Activated CD8-positive, alpha-beta T cell treated with anti-CD3 and anti-CD28 coated beads for 36 hours (primary cell): ENCODE results near the gene EPHB3. TPM values are rescaled to one million over a fixed set of nuclear protein-coding genes. Genes with fewer than 3 reads are reported as not detected.

Source experiments
- ATAC-seq: fragments of 200-7000 bp; cut with Tn5 transposase; one replicate; pipeline ENCODE4 v1.10.0; 2021; ENCODE audit warnings: mild to moderate bottlenecking, moderate library complexity
- CTCF ChIA-PET: fragments of 350-600 bp; sonication (Branson Sonifier 250); formaldehyde crosslinking; loops from one replicate; lab custom pipeline; 2021; ENCODE audit warnings: antibody characterized with exemption; lab: Charles Lee
- POLR2A ChIA-PET: fragments of 350-600 bp; sonication (Branson Sonifier 250); formaldehyde crosslinking; loops from one replicate; lab custom pipeline; 2021; ENCODE audit warnings: antibody characterized with exemption; lab: Charles Lee
- DNase-seq: peaks from one replicate; pipeline ENCODE4 v3.0.0-alpha.2; 2020
- H3K27ac Mint-ChIP-seq: one replicate; pipeline ENCODE4 v1.8.0; 2021; ENCODE audit warnings: mild to moderate bottlenecking, mixed read lengths
- H3K27me3 Mint-ChIP-seq: one replicate; pipeline ENCODE4 v1.8.0; 2021; ENCODE audit warnings: mixed read lengths
- H3K36me3 Mint-ChIP-seq: one replicate; pipeline ENCODE4 v1.8.0; 2021; ENCODE audit warnings: low read depth, mixed read lengths
- H3K4me1 Mint-ChIP-seq: one replicate; pipeline ENCODE4 v1.8.0; 2021; ENCODE audit warnings: low read depth, mixed read lengths
- H3K4me3 Mint-ChIP-seq: one replicate; pipeline ENCODE4 v1.8.0; 2021; ENCODE audit warnings: mild to moderate bottlenecking, moderate library complexity, mixed read lengths
- H3K9me3 Mint-ChIP-seq: one replicate; pipeline ENCODE4 v1.8.0; 2021; ENCODE audit warnings: mixed read lengths
- CTCF ChIP-seq: fragments of 200-600 bp; IDR thresholded peaks from one replicate; pipeline ENCODE4 v1.8.0; 2022; ENCODE audit warnings: antibody characterized with exemption, mild to moderate bottlenecking
- intact Hi-C: fragments of 100-400 bp; cut with micrococcal nuclease; formaldehyde crosslinking; loops from one replicate; pipeline ENCODE4 v1.10.0; 2022
- total RNA-seq, 2 experiments: library from RNA; stranded (reverse); gene quantifications; one replicate each; pipeline ENCODE4 v1.2.3, GENCODE V29; 2021

The EPHB3 gene
- total RNA-seq, 2 experiments from 2014 or later: 0.07 TPM; not detected in 1

- POLR2A ChIA-PET: no interaction called here
- no peak for TF ChIP-seq CTCF
- Mint-ChIP-seq H3K9me3 (no peaks in the 10 kb centered on the region), H3K27me3 (peaks cover 4% of the 10 kb centered on the region), H3K27ac (no peak overlapping the region), H3K4me1 (peaks cover 22% of the 10 kb centered on the region), H3K36me3 (no peaks in the 10 kb centered on the region), H3K4me3 (no peak overlapping the region)
- intact Hi-C loops: no loop called here
- CTCF ChIA-PET: interaction anchor here (0.6 to 1.6 kb wide), 4 partner anchors 8 to 374 kb away, joined by 3 to 9 read pairs (median 3); partner anchors contain the start of gene EPHB3
- DNase-seq (no peak), ATAC-seq (no peak)
Measured at GRCh38 chr3:184552863-184553262, 8.7 kb upstream of the EPHB3 start.

GRCh38 chr3:184553385-184553784 lies 8.2 kb upstream of the EPHB3 start:
- ChIA-PET POLR2A (no interaction called here), CTCF (interaction anchor here (1.5 to 2.7 kb wide), 3 partner anchors 12 to 225 kb away, joined by 3 to 13 read pairs (median 7); no protein-coding TSS in a partner anchor)
- no peak for TF ChIP-seq CTCF
- no peak for DNase-seq
- no peak for ATAC-seq
- Mint-ChIP-seq H3K4me1 (peaks cover 22% of the 10 kb centered on the region), H3K27me3 (peaks cover 7% of the 10 kb centered on the region), H3K27ac (no peak overlapping the region), H3K4me3 (no peak overlapping the region), H3K9me3 (no peaks in the 10 kb centered on the region), H3K36me3 (no peaks in the 10 kb centered on the region)
- intact Hi-C loops: no loop called here

- intact Hi-C loops: no loop called here
- peaks cover 22% of the 10 kb centered on the region for H3K4me1 Mint-ChIP-seq
- no peak overlapping the region for H3K4me3 Mint-ChIP-seq
- H3K27ac Mint-ChIP-seq: no peak overlapping the region
- no peak for TF ChIP-seq CTCF
- ATAC-seq: no peak
- H3K36me3 Mint-ChIP-seq: no peaks in the 10 kb centered on the region
- ChIA-PET CTCF (interaction anchor here (0.8 to 2.7 kb wide), 3 partner anchors 13 to 224 kb away, joined by 4 to 13 read pairs (median 7); no protein-coding TSS in a partner anchor), POLR2A (no interaction called here)
- no peaks in the 10 kb centered on the region for H3K9me3 Mint-ChIP-seq
- DNase-seq: no peak
- peaks cover 9% of the 10 kb centered on the region for H3K27me3 Mint-ChIP-seq
Measured at GRCh38 chr3:184554461-184554860, 7.1 kb upstream of the EPHB3 start.

- Mint-ChIP-seq H3K9me3 (no peaks in the 10 kb centered on the region), H3K27me3 (peaks cover 21% of the 10 kb centered on the region), H3K4me1 (peaks cover 32% of the 10 kb centered on the region), H3K36me3 (no peaks in the 10 kb centered on the region), H3K4me3 (no peak overlapping the region), H3K27ac (no peak overlapping the region)
- CTCF ChIA-PET: interaction anchor here (0.9 to 2.0 kb wide), 7 partner anchors 43 to 247 kb away, joined by 3 to 12 read pairs (median 3); partner anchors contain the start of gene MAGEF1
- TF ChIP-seq CTCF: no peak
- POLR2A ChIA-PET: interaction anchor here (1.5 kb wide), 1 partner anchor 215 kb away, joined by 3 read pairs; no protein-coding TSS in a partner anchor
- ATAC-seq: no peak
- no peak for DNase-seq
- intact Hi-C loops: no loop called here
Measured at GRCh38 chr3:184556582-184557347, 4.8 kb upstream of the EPHB3 start.
